HEK293T (cell line): ENCODE data around the gene CCIN.

Source experiments
- ARNT ChIP-seq: fragments of 450-650 bp; IDR thresholded peaks from 2 replicates; pipeline ENCODE4 v1.6.1; 2017; ENCODE audit warnings: mild to moderate bottlenecking
- ZNF384 ChIP-seq: fragments of 450-650 bp; IDR thresholded peaks from 2 replicates; pipeline ENCODE4 v1.6.1; 2016

DNA sequence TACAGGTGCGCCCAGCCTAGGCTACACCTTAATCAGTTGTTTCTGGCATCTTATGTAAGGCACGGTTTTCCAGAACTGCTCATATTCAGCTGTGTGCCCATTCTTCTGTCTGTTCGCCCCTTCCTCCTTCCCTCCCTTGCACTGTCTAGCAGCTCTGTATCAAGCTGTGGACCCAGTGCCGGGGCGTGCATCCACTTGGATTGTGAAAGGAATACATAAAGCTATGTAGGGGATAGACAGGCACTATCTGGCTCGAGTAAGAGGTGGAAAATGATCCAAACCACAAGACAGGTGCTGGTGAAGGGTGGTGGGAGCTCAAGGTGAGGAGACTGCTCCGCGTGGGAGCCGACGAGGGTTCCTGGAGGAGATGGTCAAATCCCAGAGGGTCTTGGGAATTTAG is 30.7 kb upstream of the CCIN start:
- TF ChIP-seq ZNF384: no peak
- TF ChIP-seq ARNT: no peak
